DMS53 treated with DMSO at 0.1 percent for 48 hours (cell line): ENCODE results near the gene HFE.

Experiments
- DNase-seq: peaks from one replicate; lab custom pipeline; 2025; ENCODE audit not compliant: unreplicated experiment; lab: John Stamatoyannopoulos, UW

Gene HFE

GRCh38 chr6:26130581-26131249 lies 43.5 kb downstream of the HFE start:
- no peak for DNase-seq

GRCh38 chr6:26131618-26132017 lies 44.4 kb downstream of the HFE start:
- no peak for DNase-seq

GRCh38 chr6:26133730-26134129 lies 46.5 kb downstream of the HFE start:
- no peak for DNase-seq

- DNase-seq = no peak
Measured at GRCh38 chr6:26136321-26136720, 49.1 kb downstream of the HFE start.

GRCh38 chr6:26140254-26140966 lies 53.2 kb downstream of the HFE start:
- no peak for DNase-seq

GRCh38 chr6:26140967-26141294 lies 53.7 kb downstream of the HFE start:
- no peak for DNase-seq

- DNase-seq = no peak
Measured at GRCh38 chr6:26141378-26141904, 54.2 kb downstream of the HFE start.

- DNase-seq = no peak
Measured at GRCh38 chr6:26142026-26142425, 54.8 kb downstream of the HFE start.
